ENCODE results near the gene RAB40C. TPM values are rescaled to one million over a fixed set of nuclear protein-coding genes. Genes with fewer than 3 reads are reported as not detected.

The RAB40C gene
- polyA plus RNA-seq, 3 donors: 14.3 to 32.5 (median 23.6) TPM

- no peak for DNase-seq (ENCODE audit: extremely low read depth in 1 of 11, low read depth in 9 of 11, low spot score in 4 of 11)
Measured at GRCh38 chr16:567373-568256, 22.3 kb upstream of the RAB40C start.

GRCh38 chr16:568401-569258, 21.2 kb upstream of the RAB40C start:
- DNase-seq (ENCODE audit: extremely low read depth in 1 of 11, low read depth in 9 of 11, low spot score in 4 of 11): no peak

GRCh38 chr16:569445-570254, 20.2 kb upstream of the RAB40C start, which contains the start of gene PIGQ:
Gene PIGQ, plus strand, starts transcription at chr16:569968. Its CDS starts 4,107 bp downstream, at chr16:574075.
- DNase-seq (ENCODE audit: extremely low read depth in 1 of 11, low read depth in 9 of 11, low spot score in 4 of 11): peak in 2 of 11 donors; percentile 53 to 61

GRCh38 chr16:572865-573650, 16.8 kb upstream of the RAB40C start:
- DNase-seq (ENCODE audit: extremely low read depth in 1 of 11, low read depth in 9 of 11, low spot score in 4 of 11): no peak

- no peak for DNase-seq (ENCODE audit: extremely low read depth in 1 of 11, low read depth in 9 of 11, low spot score in 4 of 11)
Measured at GRCh38 chr16:574021-574760, 15.7 kb upstream of the RAB40C start.

GRCh38 chr16:575354-576196, 14.3 kb upstream of the RAB40C start:
- no peak for DNase-seq (ENCODE audit: extremely low read depth in 1 of 11, low read depth in 9 of 11, low spot score in 4 of 11)

GRCh38 chr16:576197-576822, 13.6 kb upstream of the RAB40C start:
- no peak for DNase-seq (ENCODE audit: extremely low read depth in 1 of 11, low read depth in 9 of 11, low spot score in 4 of 11)

GRCh38 chr16:576823-577201, 13.1 kb upstream of the RAB40C start:
- DNase-seq (ENCODE audit: extremely low read depth in 1 of 11, low read depth in 9 of 11, low spot score in 4 of 11): no peak

GRCh38 chr16:577796-578195, 12.1 kb upstream of the RAB40C start:
- no peak for DNase-seq (ENCODE audit: extremely low read depth in 1 of 11, low read depth in 9 of 11, low spot score in 4 of 11)

- no peak for DNase-seq (ENCODE audit: extremely low read depth in 1 of 11, low read depth in 9 of 11, low spot score in 4 of 11)
Measured at GRCh38 chr16:578232-578869, 11.5 kb upstream of the RAB40C start.

GRCh38 chr16:578870-579405, 10.9 kb upstream of the RAB40C start:
- no peak for DNase-seq (ENCODE audit: extremely low read depth in 1 of 11, low read depth in 9 of 11, low spot score in 4 of 11)

- DNase-seq (ENCODE audit: extremely low read depth in 1 of 11, low read depth in 9 of 11, low spot score in 4 of 11): no peak
Measured at GRCh38 chr16:580141-580945, 9.5 kb upstream of the RAB40C start.

GRCh38 chr16:580946-581498, 8.8 kb upstream of the RAB40C start:
- no peak for DNase-seq (ENCODE audit: extremely low read depth in 1 of 11, low read depth in 9 of 11, low spot score in 4 of 11)

GRCh38 chr16:582218-582613, 7.7 kb upstream of the RAB40C start:
- DNase-seq (ENCODE audit: extremely low read depth in 1 of 11, low read depth in 9 of 11, low spot score in 4 of 11): no peak
